ENCODE measurements around the gene THBS2.

DNA sequence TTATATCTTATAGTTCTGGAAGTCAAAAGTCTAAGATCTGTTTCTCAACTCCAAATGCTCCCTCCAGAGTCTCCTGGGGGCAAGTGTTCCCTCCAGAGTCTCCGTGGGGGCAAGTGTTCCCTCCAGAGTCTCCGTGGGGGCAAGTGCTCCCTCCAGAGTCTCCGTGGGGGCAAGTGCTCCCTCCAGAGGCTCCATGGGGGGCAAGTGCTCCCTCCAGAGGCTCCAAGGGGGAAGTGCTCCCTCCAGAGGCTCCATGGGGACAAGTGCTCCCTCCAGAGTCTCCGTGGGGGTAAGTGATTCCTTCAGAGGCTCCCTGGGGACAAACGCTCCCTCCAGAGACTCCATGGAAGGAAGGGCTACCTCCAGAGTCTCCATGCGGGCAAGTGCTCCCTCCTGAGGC lies 34.0 kb upstream of the THBS2 start:
- TF ChIP-seq, protein P1, sequence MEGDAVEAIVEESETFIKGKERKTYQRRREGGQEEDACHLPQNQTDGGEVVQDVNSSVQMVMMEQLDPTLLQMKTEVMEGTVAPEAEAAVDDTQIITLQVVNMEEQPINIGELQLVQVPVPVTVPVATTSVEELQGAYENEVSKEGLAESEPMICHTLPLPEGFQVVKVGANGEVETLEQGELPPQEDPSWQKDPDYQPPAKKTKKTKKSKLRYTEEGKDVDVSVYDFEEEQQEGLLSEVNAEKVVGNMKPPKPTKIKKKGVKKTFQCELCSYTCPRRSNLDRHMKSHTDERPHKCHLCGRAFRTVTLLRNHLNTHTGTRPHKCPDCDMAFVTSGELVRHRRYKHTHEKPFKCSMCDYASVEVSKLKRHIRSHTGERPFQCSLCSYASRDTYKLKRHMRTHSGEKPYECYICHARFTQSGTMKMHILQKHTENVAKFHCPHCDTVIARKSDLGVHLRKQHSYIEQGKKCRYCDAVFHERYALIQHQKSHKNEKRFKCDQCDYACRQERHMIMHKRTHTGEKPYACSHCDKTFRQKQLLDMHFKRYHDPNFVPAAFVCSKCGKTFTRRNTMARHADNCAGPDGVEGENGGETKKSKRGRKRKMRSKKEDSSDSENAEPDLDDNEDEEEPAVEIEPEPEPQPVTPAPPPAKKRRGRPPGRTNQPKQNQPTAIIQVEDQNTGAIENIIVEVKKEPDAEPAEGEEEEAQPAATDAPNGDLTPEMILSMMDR (IDR thresholded peaks at IDR 0.05 in 2 of 3, conservative IDR thresholded peaks at IDR 0.05 in 1 of 3; ENCODE audit: control insufficient read depth in 2 of 3, extremely low read depth in 1 of 3, insufficient read depth in 1 of 3, low read depth in 3 of 3, low read length in 3 of 3): no peak
- no peak for TF ChIP-seq EP300 (IDR thresholded peaks at IDR 0.05; ENCODE audit: borderline replicate concordance in 1 of 2, control insufficient read depth in 1 of 2, low read depth in 2 of 2, low read length in 2 of 2)

Measured in GM12878 (cell line).